Measurements from ENCODE around the gene ZNF776. TPM values are rescaled to one million over a fixed set of nuclear protein-coding genes. Genes with fewer than 3 reads are reported as not detected.
"Not testable (repeated sequence)": the region's sequence is repeated elsewhere in the genome, so short reads cannot be mapped to it uniquely, and the experiment has no call there.

The ZNF776 gene
- total RNA-seq, 1 experiment from 2014 or later, result 9.9 TPM

DNA sequence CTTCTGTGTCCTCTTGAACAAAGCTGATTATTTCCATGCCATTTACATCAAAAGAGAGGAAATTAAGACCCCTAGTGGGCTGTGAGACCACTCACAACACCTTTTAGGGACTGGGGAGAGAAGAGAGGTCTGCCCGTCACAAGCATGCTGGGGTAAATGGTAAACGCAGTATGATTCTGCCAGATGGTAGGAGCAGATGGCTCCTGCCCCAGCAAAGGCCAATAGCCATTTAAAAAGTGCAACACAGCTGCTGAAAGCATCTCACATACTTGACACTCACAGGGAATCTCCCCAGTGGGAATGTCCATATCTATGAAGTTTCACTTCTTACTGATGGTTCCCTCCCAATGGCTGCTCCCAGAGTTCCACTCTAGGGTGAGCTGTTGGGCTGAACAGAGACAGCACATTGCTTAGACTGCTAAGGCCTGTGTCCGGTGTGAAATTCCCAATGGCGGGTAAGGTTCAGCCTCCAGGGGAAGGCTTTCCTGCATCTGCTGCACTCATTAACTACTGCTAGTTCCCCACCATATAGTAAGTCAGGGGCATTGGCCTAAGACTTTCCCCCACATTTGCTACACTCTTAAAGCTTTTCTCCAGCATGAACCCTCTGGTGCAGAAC is 26.6 kb upstream of the ZNF776 start:
- ChIA-PET CTCF (no interaction called here), POLR2A (no interaction called here)
- intact Hi-C loops (cut with micrococcal nuclease), result no loop called here
- TF ChIP-seq, protein P1, sequence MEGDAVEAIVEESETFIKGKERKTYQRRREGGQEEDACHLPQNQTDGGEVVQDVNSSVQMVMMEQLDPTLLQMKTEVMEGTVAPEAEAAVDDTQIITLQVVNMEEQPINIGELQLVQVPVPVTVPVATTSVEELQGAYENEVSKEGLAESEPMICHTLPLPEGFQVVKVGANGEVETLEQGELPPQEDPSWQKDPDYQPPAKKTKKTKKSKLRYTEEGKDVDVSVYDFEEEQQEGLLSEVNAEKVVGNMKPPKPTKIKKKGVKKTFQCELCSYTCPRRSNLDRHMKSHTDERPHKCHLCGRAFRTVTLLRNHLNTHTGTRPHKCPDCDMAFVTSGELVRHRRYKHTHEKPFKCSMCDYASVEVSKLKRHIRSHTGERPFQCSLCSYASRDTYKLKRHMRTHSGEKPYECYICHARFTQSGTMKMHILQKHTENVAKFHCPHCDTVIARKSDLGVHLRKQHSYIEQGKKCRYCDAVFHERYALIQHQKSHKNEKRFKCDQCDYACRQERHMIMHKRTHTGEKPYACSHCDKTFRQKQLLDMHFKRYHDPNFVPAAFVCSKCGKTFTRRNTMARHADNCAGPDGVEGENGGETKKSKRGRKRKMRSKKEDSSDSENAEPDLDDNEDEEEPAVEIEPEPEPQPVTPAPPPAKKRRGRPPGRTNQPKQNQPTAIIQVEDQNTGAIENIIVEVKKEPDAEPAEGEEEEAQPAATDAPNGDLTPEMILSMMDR (IDR thresholded peaks at IDR 0.05; ENCODE audit: unreplicated experiment), result no peak
- Mint-ChIP-seq H3K4me3 (ENCODE audit: unreplicated experiment) (no peak overlapping the region), H3K27ac (ENCODE audit: low read depth, unreplicated experiment) (no peak overlapping the region), H3K27me3 (ENCODE audit: insufficient read depth, unreplicated experiment) (no peaks in the 10 kb centered on the region), H3K9me3 (ENCODE audit: unreplicated experiment) (peaks cover 33% of the 10 kb centered on the region), H3K4me1 (ENCODE audit: insufficient read depth, unreplicated experiment) (no peaks in the 10 kb centered on the region), H3K36me3 (ENCODE audit: insufficient read depth, unreplicated experiment) (peaks cover 36% of the 10 kb centered on the region)
- DNase-seq (ENCODE audit: unreplicated experiment), result no peak
- BruUV-seq (replicated peaks), result no TSS peak

DNA sequence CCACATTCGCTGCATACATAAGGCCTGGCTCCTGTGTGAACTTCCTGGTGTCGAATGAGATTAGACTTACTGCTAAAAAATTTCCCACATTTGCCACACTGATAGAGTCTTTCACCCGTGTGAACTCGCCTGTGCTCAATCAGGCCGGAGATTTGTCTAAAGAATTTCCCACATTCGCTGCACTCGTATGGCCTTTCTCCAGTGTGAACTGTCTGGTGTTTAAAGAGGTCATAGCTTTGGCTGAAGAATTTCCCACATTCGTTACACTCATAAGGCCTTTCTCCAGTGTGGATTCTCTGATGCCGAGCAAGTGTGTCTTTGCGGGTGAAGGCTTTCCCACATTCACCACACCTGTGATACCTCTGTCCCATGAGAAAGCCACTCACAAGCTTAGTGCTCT is 25.7 kb upstream of the ZNF776 start:
- no peak for DNase-seq (ENCODE audit: unreplicated experiment)
- ChIA-PET CTCF (no interaction called here), POLR2A (no interaction called here)
- no peak overlapping the region for H3K27ac Mint-ChIP-seq (ENCODE audit: low read depth, unreplicated experiment)
- H3K36me3 Mint-ChIP-seq (ENCODE audit: insufficient read depth, unreplicated experiment), result peaks cover 39% of the 10 kb centered on the region
- intact Hi-C loops (cut with micrococcal nuclease), result no loop called here
- no peak overlapping the region for H3K4me3 Mint-ChIP-seq (ENCODE audit: unreplicated experiment)
- peaks cover 28% of the 10 kb centered on the region for H3K9me3 Mint-ChIP-seq (ENCODE audit: unreplicated experiment)
- BruUV-seq (replicated peaks), result no TSS peak
- TF ChIP-seq, protein P1 (IDR thresholded peaks at IDR 0.05; ENCODE audit: unreplicated experiment), result no peak
- H3K27me3 Mint-ChIP-seq (ENCODE audit: insufficient read depth, unreplicated experiment), result no peaks in the 10 kb centered on the region
- H3K4me1 Mint-ChIP-seq (ENCODE audit: insufficient read depth, unreplicated experiment), result no peaks in the 10 kb centered on the region

DNA sequence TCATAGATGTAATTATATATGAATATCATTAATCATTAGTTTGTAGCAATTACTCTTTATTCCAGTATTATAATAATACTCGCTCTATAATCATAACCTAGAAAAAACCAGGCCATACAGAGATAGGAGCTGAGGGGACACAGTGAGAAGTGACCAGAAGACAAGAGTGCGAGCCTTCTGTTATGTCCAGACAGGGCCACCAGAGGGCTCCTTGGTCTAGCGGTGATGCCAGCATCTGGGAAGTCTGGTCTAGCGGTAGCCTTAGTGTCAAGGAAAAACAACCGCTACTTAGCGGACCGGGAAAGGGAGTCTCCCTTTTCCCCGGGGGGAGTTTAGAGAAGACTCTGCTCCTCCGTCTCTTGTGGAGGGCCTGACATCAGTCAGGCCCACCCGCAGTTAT is 8.3 kb upstream of the ZNF776 start:
- BruUV-seq (replicated peaks); H3K4me1 Mint-ChIP-seq (ENCODE audit: insufficient read depth, unreplicated experiment); H3K4me3 Mint-ChIP-seq (ENCODE audit: unreplicated experiment); H3K27ac Mint-ChIP-seq (ENCODE audit: low read depth, unreplicated experiment); DNase-seq (ENCODE audit: unreplicated experiment); H3K36me3 Mint-ChIP-seq (ENCODE audit: insufficient read depth, unreplicated experiment); intact Hi-C loops (cut with micrococcal nuclease); H3K27me3 Mint-ChIP-seq (ENCODE audit: insufficient read depth, unreplicated experiment): not testable (repeated sequence)
- CTCF ChIA-PET, result interaction anchor here (1.1 kb wide), 1 partner anchor 11 kb away, joined by 3 read pairs; the partner anchor contains the start of gene ZNF671
- POLR2A ChIA-PET, result interaction anchor here (1.4 kb wide), 1 partner anchor 31 kb away, joined by 3 read pairs; the partner anchor contains the start of gene ZNF586
- H3K9me3 Mint-ChIP-seq (ENCODE audit: unreplicated experiment), result peaks cover 10% of the 10 kb centered on the region

DNA sequence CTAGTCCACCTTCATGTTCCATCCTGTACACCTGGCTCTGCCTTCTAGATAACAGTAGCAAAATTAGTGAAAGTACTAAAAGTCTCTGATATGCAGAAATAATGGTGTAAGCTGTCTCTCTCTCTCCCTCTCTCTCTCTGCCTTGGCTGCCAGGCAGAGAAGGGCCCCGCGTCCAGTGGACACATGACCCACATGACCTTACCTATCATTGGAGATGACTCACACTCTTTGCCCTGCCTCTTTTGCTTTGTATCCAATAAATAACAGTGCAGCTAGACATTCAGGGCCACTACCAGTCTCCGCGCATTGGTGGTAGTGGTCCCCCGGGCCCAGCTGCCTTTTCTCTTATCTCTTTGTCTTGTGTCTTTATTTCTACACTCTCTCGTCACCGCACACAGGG is 7.8 kb upstream of the ZNF776 start:
- H3K4me3 Mint-ChIP-seq (ENCODE audit: unreplicated experiment); BruUV-seq (replicated peaks); POLR2A ChIA-PET; DNase-seq (ENCODE audit: unreplicated experiment); intact Hi-C loops (cut with micrococcal nuclease); H3K27me3 Mint-ChIP-seq (ENCODE audit: insufficient read depth, unreplicated experiment); H3K27ac Mint-ChIP-seq (ENCODE audit: low read depth, unreplicated experiment); H3K4me1 Mint-ChIP-seq (ENCODE audit: insufficient read depth, unreplicated experiment); H3K36me3 Mint-ChIP-seq (ENCODE audit: insufficient read depth, unreplicated experiment): not testable (repeated sequence)
- H3K9me3 Mint-ChIP-seq (ENCODE audit: unreplicated experiment), result peaks cover 10% of the 10 kb centered on the region
- CTCF ChIA-PET, result interaction anchor here (1.1 kb wide), 1 partner anchor 11 kb away, joined by 3 read pairs; the partner anchor contains the start of gene ZNF671

DNA sequence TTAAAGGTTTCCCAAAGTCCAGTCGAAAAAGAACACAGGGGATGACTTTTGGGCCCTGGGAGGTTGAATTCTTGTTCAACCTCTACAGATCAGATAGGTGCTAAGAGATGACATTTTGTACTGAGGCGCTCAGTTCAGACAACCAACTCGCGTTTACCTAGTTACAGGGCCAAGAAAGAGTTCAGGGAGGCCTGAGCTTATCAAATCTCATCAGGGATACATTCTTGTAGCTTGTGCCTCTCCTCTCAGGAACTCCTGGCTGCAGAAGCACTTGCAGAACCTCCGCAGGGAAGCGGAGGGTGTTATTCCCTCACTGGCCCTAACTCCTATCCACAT is 825 bp downstream of the ZNF776 start:
- no peak for DNase-seq (ENCODE audit: unreplicated experiment)
- BruUV-seq (replicated peaks), result no TSS peak
- Mint-ChIP-seq H3K27me3 (ENCODE audit: insufficient read depth, unreplicated experiment) (no peaks in the 10 kb centered on the region), H3K9me3 (ENCODE audit: unreplicated experiment) (peaks cover 25% of the 10 kb centered on the region), H3K4me1 (ENCODE audit: insufficient read depth, unreplicated experiment) (peaks cover 11% of the 10 kb centered on the region), H3K36me3 (ENCODE audit: insufficient read depth, unreplicated experiment) (peaks cover 46% of the 10 kb centered on the region), H3K27ac (ENCODE audit: low read depth, unreplicated experiment) (peak overlapping the region; percentile 99), H3K4me3 (ENCODE audit: unreplicated experiment) (peak overlapping the region; percentile 99)
- CTCF ChIA-PET, result interaction anchor here (0.7 to 0.9 kb wide), 3 partner anchors 22 to 81 kb away, joined by 3 read pairs; partner anchors contain the start of gene ZNF586
- TF ChIP-seq, protein P1 (IDR thresholded peaks at IDR 0.05; ENCODE audit: unreplicated experiment), result no peak
- POLR2A ChIA-PET, result interaction anchor here (0.6 to 2.7 kb wide), 10 partner anchors 8 to 147 kb away, joined by 3 to 18 read pairs (median 6); partner anchors contain the start of genes ZNF134, ZNF551, ZNF586 and ZNF587
- intact Hi-C loops (cut with micrococcal nuclease), result no loop called here

All from MCF 10A (cell line).